CD14-positive monocyte (primary cell): ENCODE measurements around the gene CYP2W1. TPM values are rescaled to one million over a fixed set of nuclear protein-coding genes. Genes with fewer than 3 reads are reported as not detected.

Source experiments
- DNase-seq, 3 donors: peaks; one replicate each; pipeline ENCODE4 v3.0.0-alpha.2; 2011 to 2022
- H2AFZ ChIP-seq: 2 replicates; pipeline ENCODE4 v1.6.0; 2012; ENCODE audit warnings: mild to moderate bottlenecking, low read depth, low read length, inconsistent platforms; ENCODE audit not compliant: insufficient read depth, poor library complexity, severe bottlenecking
- H3K27ac ChIP-seq, 2 donors: 1 replicate in 1 of 2; 2 replicates in 1 of 2; pipeline ENCODE4 v1.5.1; 2012 to 2013; ENCODE audit warnings: low read length in 2 of 2, control low read depth in 1 of 2, inconsistent platforms in 1 of 2, low read depth in 1 of 2, mild to moderate bottlenecking in 1 of 2
- H3K27me3 ChIP-seq, 2 donors: one replicate each; pipeline versions ENCODE4 v1.6.0 to v1.6.1; 2011 to 2013; ENCODE audit warnings: low read length in 2 of 2; ENCODE audit not compliant: control insufficient read depth in 2 of 2, insufficient read depth in 2 of 2
- H3K36me3 ChIP-seq, 2 donors: replicated peaks in 1 of 2; 1 replicate in 1 of 2; 2 replicates in 1 of 2; pipeline versions ENCODE4 v1.5.1 to v1.6.1; 2012 to 2013; ENCODE audit warnings: low read length in 2 of 2, control low read depth in 1 of 2, inconsistent platforms in 1 of 2, mild to moderate bottlenecking in 1 of 2; ENCODE audit not compliant: insufficient read depth in 2 of 2, control insufficient read depth in 1 of 2
- H3K4me1 ChIP-seq, 2 donors: 1 replicate in 1 of 2; 2 replicates in 1 of 2; pipeline versions ENCODE4 v1.5.1 to v1.6.1; 2012 to 2013; ENCODE audit warnings: low read length in 2 of 2, control low read depth in 1 of 2, inconsistent platforms in 1 of 2, mild to moderate bottlenecking in 1 of 2, moderate library complexity in 1 of 2; ENCODE audit not compliant: insufficient read depth in 2 of 2, control insufficient read depth in 1 of 2
- H3K4me2 ChIP-seq: replicated peaks from 2 replicates; pipeline ENCODE3; 2012; ENCODE audit warnings: low read length, moderate library complexity, mild to moderate bottlenecking; ENCODE audit not compliant: poor library complexity, severe bottlenecking; ENCODE audit errors: extremely low read depth
- H3K4me3 ChIP-seq, 3 experiments: fragments of 200-600 bp in 1 of 3; sonication (generic) in 1 of 3; replicated peaks in 1 of 3; 1 replicate in 2 of 3; 2 replicates in 1 of 3; pipeline ENCODE4 v1.5.1; 2011 to 2013; ENCODE audit warnings: low read length in 3 of 3, mild to moderate bottlenecking in 3 of 3, control low read depth in 2 of 3, low read depth in 2 of 3, inconsistent platforms in 1 of 3, moderate library complexity in 1 of 3
- H3K79me2 ChIP-seq: 2 replicates; pipeline ENCODE4 v1.6.0; 2012; ENCODE audit warnings: mild to moderate bottlenecking, control low read depth, inconsistent platforms, low read length, moderate library complexity; ENCODE audit not compliant: insufficient read depth
- H3K9ac ChIP-seq: 2 replicates; pipeline ENCODE4 v1.6.0; 2017; ENCODE audit warnings: low read length, mild to moderate bottlenecking; ENCODE audit not compliant: insufficient read depth, poor library complexity, severe bottlenecking
- H3K9me3 ChIP-seq, 2 donors: replicated peaks in 1 of 2; 1 replicate in 1 of 2; 2 replicates in 1 of 2; pipeline versions ENCODE4 v1.5.1 to v1.6.1; 2012 to 2013; ENCODE audit warnings: low read length in 2 of 2, control low read depth in 1 of 2; ENCODE audit not compliant: control insufficient read depth in 1 of 2, insufficient read depth in 1 of 2
- H4K20me1 ChIP-seq: 2 replicates; pipeline ENCODE4 v1.6.0; 2012; ENCODE audit warnings: mild to moderate bottlenecking, low read length, control low read depth, moderate library complexity; ENCODE audit not compliant: insufficient read depth
- H3K27ac Mint-ChIP-seq, 7 donors: one replicate each; pipeline ENCODE4 v1.8.0; 2020; ENCODE audit warnings: mild to moderate bottlenecking in 7 of 7, mixed read lengths in 7 of 7, moderate library complexity in 6 of 7, inconsistent platforms in 2 of 7
- H3K27me3 Mint-ChIP-seq, 3 donors: one replicate each; pipeline ENCODE4 v1.8.0; 2021 to 2022; ENCODE audit warnings: low read depth in 3 of 3, mild to moderate bottlenecking in 3 of 3, mixed read lengths in 3 of 3, moderate library complexity in 3 of 3, inconsistent platforms in 1 of 3
- H3K36me3 Mint-ChIP-seq, 2 donors: one replicate each; pipeline ENCODE4 v1.8.0; 2020; ENCODE audit warnings: mixed read lengths in 2 of 2, inconsistent platforms in 1 of 2, mild to moderate bottlenecking in 1 of 2
- H3K4me1 Mint-ChIP-seq: one replicate; pipeline ENCODE4 v1.8.0; 2020; ENCODE audit warnings: mild to moderate bottlenecking, mixed read lengths
- H3K4me3 Mint-ChIP-seq, 2 donors: one replicate each; pipeline ENCODE4 v1.8.0; 2020; ENCODE audit warnings: mild to moderate bottlenecking in 2 of 2, mixed read lengths in 2 of 2, moderate library complexity in 1 of 2
- H3K9me3 Mint-ChIP-seq, 7 donors: one replicate each; pipeline ENCODE4 v1.8.0; 2020 to 2022; ENCODE audit warnings: mixed read lengths in 7 of 7, mild to moderate bottlenecking in 6 of 7, moderate library complexity in 6 of 7, inconsistent platforms in 2 of 7
- CTCF ChIP-seq: fragments of 200-600 bp; IDR thresholded peaks from one replicate; pipeline ENCODE4 v1.8.0; 2022; ENCODE audit warnings: antibody characterized with exemption, mild to moderate bottlenecking
- WGBS: methylation state at CpG from one replicate; pipeline ENCODE4 v1.1.5; 2013; ENCODE audit warnings: missing lambda C conversion rate; ENCODE audit not compliant: insufficient coverage; 5-methylcytosine and 5-hydroxymethylcytosine counted together
- intact Hi-C, 2 donors: fragments of 100-400 bp; cut with micrococcal nuclease; formaldehyde crosslinking; loops; one replicate each; pipeline versions ENCODE4 v1.15.0 to v1.15.1; 2023
- polyA plus RNA-seq, 3 donors: library from polyadenylated mRNA; depleted of rRNA in 1 of 3; unstranded in 2 of 3; stranded (reverse) in 1 of 3; fragments of 300-500 nt in 2 of 3; fragments of >200 nt in 1 of 3; fragmentation: Illumina TruSeq in 2 of 3; gene quantifications; 1 replicate in 2 of 3; 2 replicates in 1 of 3; pipeline ENCODE4 v1.2.3, GENCODE V29; 2012 to 2021

Gene CYP2W1
- polyA plus RNA-seq, 3 donors: not detected

- Histone ChIP-seq H3K27ac (no peak overlapping the region), H3K36me3 (peaks cover 2 to 34% of the 10 kb centered on the region in 2 donors), H3K27me3 (no peaks in the 10 kb centered on the region), H3K79me2 (no peaks in the 10 kb centered on the region), H3K9ac (no peak overlapping the region), H3K4me3 (no peak overlapping the region), H3K4me2 (no peak overlapping the region), H3K4me1 (no peaks in the 10 kb centered on the region), H2AFZ (no peak overlapping the region), H3K9me3 (no peaks in the 10 kb centered on the region), H4K20me1 (peaks cover 32% of the 10 kb centered on the region)
- no peak overlapping the region for H3K4me3 Mint-ChIP-seq
- H3K36me3 Mint-ChIP-seq: peaks cover 16 to 26% of the 10 kb centered on the region in 2 donors
- peaks cover 0 to 3% (median 2%) of the 10 kb centered on the region in 7 donors for H3K9me3 Mint-ChIP-seq
- 96% methylated on average over 37 of the region's 37 CpGs for WGBS
- no peak for TF ChIP-seq CTCF
- H3K27me3 Mint-ChIP-seq: peaks cover 0 to 7% (median 0%) of the 10 kb centered on the region in 3 donors
- no peak for DNase-seq
- H3K27ac Mint-ChIP-seq: no peak overlapping the region
- peaks cover 3% of the 10 kb centered on the region for H3K4me1 Mint-ChIP-seq
- intact Hi-C loops: no loop called here
These were observed 25.9 kb downstream of the CYP2W1 start for GRCh38 chr7:1008733-1009363.

- H3K4me3 ChIP-seq: no peak overlapping the region
- Mint-ChIP-seq H3K4me3 (no peak overlapping the region), H3K36me3 (peaks cover 16 to 26% of the 10 kb centered on the region in 2 donors), H3K27ac (peak overlapping the region in 1 of 7 donors; percentile 30), H3K4me1 (peaks cover 3% of the 10 kb centered on the region), H3K9me3 (peaks cover 0 to 3% (median 2%) of the 10 kb centered on the region in 7 donors), H3K27me3 (peaks cover 0 to 7% (median 0%) of the 10 kb centered on the region in 3 donors)
- H3K4me2 ChIP-seq: no peak overlapping the region
- no peak for DNase-seq
- no peaks in the 10 kb centered on the region for H3K9me3 ChIP-seq
- no peak overlapping the region for H3K27ac ChIP-seq
- 98% methylated on average over 19 of the region's 22 CpGs for WGBS
- H3K27me3 ChIP-seq: no peaks in the 10 kb centered on the region
- intact Hi-C loops: no loop called here
- no peaks in the 10 kb centered on the region for H3K4me1 ChIP-seq
- H2AFZ ChIP-seq: no peak overlapping the region
- no peak overlapping the region for H3K9ac ChIP-seq
- no peak for TF ChIP-seq CTCF
- no peaks in the 10 kb centered on the region for H3K79me2 ChIP-seq
- H4K20me1 ChIP-seq: peaks cover 41% of the 10 kb centered on the region
- H3K36me3 ChIP-seq: peaks cover 2 to 34% of the 10 kb centered on the region in 2 donors
These were observed 26.8 kb downstream of the CYP2W1 start for GRCh38 chr7:1009747-1010146.
